HEK293T (cell line): Measurements from ENCODE around the gene TOMM34.

Experiments used
- CTCF ChIA-PET: fragments of 350-600 bp; formaldehyde crosslinking; extraction: SDS; loops from one replicate; lab custom pipeline; 2021; ENCODE audit warnings: antibody characterized with exemption, inconsistent platforms; lab: Yijun Ruan, JAX
- POLR2A ChIA-PET: fragments of 350-600 bp; formaldehyde crosslinking; extraction: SDS; loops from one replicate; lab custom pipeline; 2020; ENCODE audit warnings: antibody characterized with exemption, inconsistent platforms; lab: Yijun Ruan, JAX
- DNase-seq: peaks from one replicate; pipeline ENCODE4 v3.0.0; 2012; ENCODE audit warnings: mixed read lengths; ENCODE audit errors: extremely low spot score
- ARNT ChIP-seq: fragments of 450-650 bp; IDR thresholded peaks from 2 replicates; pipeline ENCODE4 v1.6.1; 2017; ENCODE audit warnings: mild to moderate bottlenecking
- BHLHE40 ChIP-seq: fragments of 450-650 bp; IDR thresholded peaks from 2 replicates; pipeline ENCODE4 v1.6.1; 2016; ENCODE audit warnings: mild to moderate bottlenecking, moderate library complexity, borderline replicate concordance
- CTBP1 ChIP-seq: fragments of 450-650 bp; IDR thresholded peaks from 2 replicates; pipeline ENCODE4 v1.6.1; 2016; ENCODE audit warnings: borderline replicate concordance
- ELF4 ChIP-seq: fragments of 450-650 bp; IDR thresholded peaks from 2 replicates; pipeline ENCODE4 v1.6.1; 2017; ENCODE audit warnings: antibody characterized with exemption
- FOXA1 ChIP-seq: fragments of 450-650 bp; IDR thresholded peaks from 2 replicates; pipeline ENCODE4 v1.6.1; 2016; ENCODE audit warnings: mild to moderate bottlenecking
- FOXK2 ChIP-seq: fragments of 450-650 bp; IDR thresholded peaks from 2 replicates; pipeline ENCODE4 v1.6.1; 2016; ENCODE audit warnings: mild to moderate bottlenecking
- FOXM1 ChIP-seq: fragments of 450-650 bp; IDR thresholded peaks from 2 replicates; pipeline ENCODE4 v1.6.1; 2017; ENCODE audit warnings: mild to moderate bottlenecking, borderline replicate concordance
- HDGF ChIP-seq: fragments of 450-650 bp; IDR thresholded peaks from 2 replicates; pipeline ENCODE4 v1.6.1; 2017; ENCODE audit warnings: antibody characterized with exemption, borderline replicate concordance
- L3MBTL2 ChIP-seq: fragments of 450-650 bp; conservative IDR thresholded peaks from 2 replicates; pipeline ENCODE4 v1.6.1; 2016; ENCODE audit warnings: mild to moderate bottlenecking
- LEF1 ChIP-seq: fragments of 450-650 bp; IDR thresholded peaks from 2 replicates; pipeline ENCODE4 v1.6.1; 2017; ENCODE audit warnings: mild to moderate bottlenecking, borderline replicate concordance
- NFRKB ChIP-seq: fragments of 450-650 bp; IDR thresholded peaks from 2 replicates; pipeline ENCODE4 v1.6.1; 2016; ENCODE audit warnings: mild to moderate bottlenecking, moderate library complexity
- SP1 ChIP-seq: fragments of 450-650 bp; IDR thresholded peaks from 2 replicates; pipeline ENCODE4 v1.6.1; 2017
- SUZ12 ChIP-seq: fragments of 450-650 bp; IDR thresholded peaks from 2 replicates; pipeline ENCODE4 v1.6.1; 2016; ENCODE audit warnings: mild to moderate bottlenecking
- TARDBP ChIP-seq: fragments of 450-650 bp; IDR thresholded peaks from 2 replicates; pipeline ENCODE4 v1.6.1; 2016
- ZNF384 ChIP-seq: fragments of 450-650 bp; IDR thresholded peaks from 2 replicates; pipeline ENCODE4 v1.6.1; 2016
- TF ChIP-seq, protein P1 (sequence below): fragments of 450-650 bp; IDR thresholded peaks from 2 replicates; pipeline ENCODE4 v1.6.1; 2016

Gene TOMM34

DNA sequence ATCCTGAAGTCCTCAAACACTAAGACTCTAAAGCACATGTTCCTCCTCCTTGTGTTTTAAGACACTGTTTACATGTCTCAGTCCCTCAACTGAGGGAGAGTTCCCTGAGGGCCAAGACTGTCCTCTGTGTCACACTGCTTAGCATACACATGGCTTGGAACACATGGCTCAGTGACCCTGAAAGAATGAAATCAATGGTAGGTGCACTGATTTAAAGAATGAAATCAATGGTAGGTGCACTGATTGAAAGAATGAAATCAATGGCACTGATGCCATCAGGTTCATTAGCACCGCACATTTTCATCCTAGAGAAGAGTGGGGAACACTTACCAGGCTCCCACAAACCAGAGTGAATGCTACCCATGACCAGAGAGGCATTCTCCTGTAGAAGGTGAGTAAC, 9.8 kb downstream of the TOMM34 start:
- CTCF ChIA-PET = no interaction called here
- POLR2A ChIA-PET = interaction anchor here (2.8 kb wide), 1 partner anchor 10 kb away, joined by 16 read pairs; the partner anchor contains the start of gene TOMM34
- no peak for TF ChIP-seq SP1
- no peak for TF ChIP-seq BHLHE40
- no peak for TF ChIP-seq FOXK2
- TF ChIP-seq ARNT = no peak
- TF ChIP-seq L3MBTL2 = no peak
- no peak for TF ChIP-seq ELF4
- TF ChIP-seq FOXA1 = no peak
- no peak for TF ChIP-seq CTBP1
- TF ChIP-seq TARDBP = no peak
- TF ChIP-seq, protein P1, sequence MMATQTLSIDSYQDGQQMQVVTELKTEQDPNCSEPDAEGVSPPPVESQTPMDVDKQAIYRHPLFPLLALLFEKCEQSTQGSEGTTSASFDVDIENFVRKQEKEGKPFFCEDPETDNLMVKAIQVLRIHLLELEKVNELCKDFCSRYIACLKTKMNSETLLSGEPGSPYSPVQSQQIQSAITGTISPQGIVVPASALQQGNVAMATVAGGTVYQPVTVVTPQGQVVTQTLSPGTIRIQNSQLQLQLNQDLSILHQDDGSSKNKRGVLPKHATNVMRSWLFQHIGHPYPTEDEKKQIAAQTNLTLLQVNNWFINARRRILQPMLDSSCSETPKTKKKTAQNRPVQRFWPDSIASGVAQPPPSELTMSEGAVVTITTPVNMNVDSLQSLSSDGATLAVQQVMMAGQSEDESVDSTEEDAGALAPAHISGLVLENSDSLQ = no peak
- no peak for TF ChIP-seq ZNF384
- no peak for TF ChIP-seq SUZ12
- no peak for DNase-seq

DNA sequence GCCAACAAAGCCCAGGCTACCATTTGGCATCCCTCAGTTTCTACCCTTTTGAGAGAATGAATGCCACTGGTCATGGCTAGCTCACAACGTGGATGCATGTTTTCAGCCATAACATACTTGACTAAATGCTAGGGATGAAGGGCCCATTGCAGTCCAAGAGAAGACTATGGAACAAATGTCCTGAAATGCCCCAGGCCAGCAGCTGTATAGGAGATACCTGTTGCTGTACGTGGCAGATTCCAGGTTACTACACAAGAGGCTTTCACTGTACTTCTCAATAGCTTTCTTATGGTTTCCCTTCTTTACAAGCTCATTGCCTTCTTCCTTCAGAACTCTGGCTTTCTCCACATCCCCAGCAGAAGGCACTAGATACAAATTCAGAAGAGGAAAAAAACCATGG, 11.7 kb downstream of the TOMM34 start:
- ChIA-PET CTCF (no interaction called here), POLR2A (interaction anchor here (1.0 to 2.9 kb wide), 2 partner anchors 9 to 10 kb away, joined by 3 to 10 read pairs; no protein-coding TSS in a partner anchor)
- DNase-seq = no peak
- TF ChIP-seq FOXK2 (no peak), ZNF384 (no peak), ARNT (no peak), FOXA1 (no peak), LEF1 (no peak), NFRKB (no peak), ELF4 (no peak), L3MBTL2 (no peak), FOXM1 (no peak), HDGF (no peak), TARDBP (no peak), SUZ12 (no peak), CTBP1 (no peak), SP1 (no peak), BHLHE40 (no peak)
- TF ChIP-seq, protein P1 = no peak

DNA sequence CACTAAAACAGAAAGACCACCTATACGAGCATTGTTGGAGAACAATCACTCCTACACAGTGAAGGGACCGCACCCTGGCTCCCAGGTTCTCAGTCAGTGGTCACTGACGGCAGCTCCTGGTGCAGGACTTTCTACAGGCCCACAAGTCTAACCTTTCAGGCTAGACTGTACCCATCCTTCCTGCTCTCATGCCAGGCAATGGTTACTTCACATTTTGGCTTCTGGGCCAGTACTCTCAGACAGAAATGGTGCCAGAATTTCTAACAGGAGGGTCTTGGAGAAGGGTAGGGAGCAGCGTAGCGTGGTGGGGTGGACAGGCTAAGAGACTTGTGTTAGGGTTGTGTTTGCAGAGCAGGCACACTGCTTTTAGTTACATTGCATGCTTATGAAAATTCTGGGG, 12.1 kb downstream of the TOMM34 start:
- ChIA-PET CTCF (no interaction called here), POLR2A (interaction anchor here (1.0 to 2.9 kb wide), 2 partner anchors 8 to 10 kb away, joined by 3 to 10 read pairs; no protein-coding TSS in a partner anchor)
- TF ChIP-seq SP1 (no peak), ZNF384 (no peak), LEF1 (no peak), L3MBTL2 (no peak), TARDBP (no peak), BHLHE40 (no peak), CTBP1 (no peak), SUZ12 (no peak), FOXM1 (no peak)
- TF ChIP-seq, protein P1 = no peak
- DNase-seq = no peak

DNA sequence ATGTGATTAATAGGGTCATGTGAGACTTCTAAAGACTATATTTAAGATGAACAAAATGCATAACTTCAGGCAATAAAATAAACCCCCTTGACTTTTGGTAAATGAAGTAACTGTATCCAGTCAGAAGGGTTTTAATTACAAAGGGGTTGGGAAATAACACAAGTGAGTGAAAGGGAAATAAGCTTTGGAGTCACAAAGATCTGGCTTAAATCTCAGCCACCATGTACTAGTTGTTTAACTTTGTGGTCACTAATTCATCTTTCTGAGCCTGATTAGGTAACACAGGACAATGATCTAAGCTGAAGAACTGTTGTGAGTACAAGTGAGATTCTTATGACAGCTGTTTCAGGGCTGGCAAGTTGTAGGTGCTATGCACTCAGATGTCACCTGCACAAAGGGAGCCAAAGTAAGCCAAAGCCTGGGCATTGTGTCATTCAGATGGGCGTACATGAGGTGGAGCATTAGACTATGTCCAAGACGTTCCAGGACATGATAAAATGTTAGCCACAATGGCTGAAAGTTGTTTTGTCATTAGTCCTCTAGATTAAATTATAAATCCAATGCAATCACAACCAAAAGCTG, 13.8 kb downstream of the TOMM34 start:
- ChIA-PET POLR2A (no interaction called here), CTCF (no interaction called here)
- no peak for DNase-seq
- TF ChIP-seq NFRKB (no peak), FOXK2 (no peak), FOXA1 (no peak), SP1 (no peak), BHLHE40 (no peak), TARDBP (no peak)

DNA sequence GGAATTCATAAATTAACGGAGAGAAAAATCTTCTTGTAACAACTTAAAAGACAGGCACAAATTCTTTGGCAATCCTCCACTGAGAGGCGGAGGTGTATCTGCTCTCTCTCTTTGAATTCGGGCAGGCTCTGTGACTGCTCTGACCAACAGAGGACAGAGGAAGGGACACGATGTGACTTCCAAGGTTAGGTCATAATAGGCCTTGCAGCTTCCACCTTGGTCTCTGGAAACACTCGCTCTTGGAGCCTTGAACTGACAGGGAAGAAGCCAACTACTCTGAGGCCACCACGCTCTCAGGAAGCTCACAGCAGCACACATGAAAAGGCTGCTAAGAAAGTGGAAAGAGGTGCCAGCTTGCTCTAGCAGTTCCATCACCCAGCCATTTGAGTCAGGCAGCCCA, 14.9 kb downstream of the TOMM34 start:
- ChIA-PET CTCF (no interaction called here), POLR2A (no interaction called here)
- TF ChIP-seq CTBP1 = no peak
- no peak for TF ChIP-seq FOXM1
- no peak for TF ChIP-seq NFRKB
- TF ChIP-seq SP1 = no peak
- TF ChIP-seq BHLHE40 = no peak
- no peak for TF ChIP-seq HDGF
- no peak for DNase-seq

DNA sequence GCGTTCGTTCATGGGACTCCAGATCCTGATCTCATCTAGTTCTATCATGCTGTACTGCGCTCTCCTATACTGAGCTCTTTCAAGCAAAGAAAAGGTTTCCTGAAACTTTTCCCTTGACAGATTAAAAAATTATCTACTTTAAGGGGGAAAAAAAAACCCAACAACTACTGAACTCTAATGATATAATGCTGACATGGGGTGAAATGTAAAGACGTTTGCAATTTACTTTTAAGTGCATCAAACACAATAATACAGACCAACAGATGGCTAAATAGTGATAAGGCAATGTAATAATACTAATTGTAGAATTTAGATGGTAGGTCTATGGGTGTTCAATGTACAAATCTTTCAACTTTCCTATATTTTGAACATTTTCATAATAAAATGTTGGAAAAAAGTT, 16.4 kb downstream of the TOMM34 start:
- TF ChIP-seq NFRKB (no peak), FOXA1 (no peak), TARDBP (no peak), ARNT (no peak), LEF1 (no peak), CTBP1 (no peak), FOXM1 (no peak), L3MBTL2 (no peak), HDGF (no peak)
- TF ChIP-seq, protein P1 = no peak
- CTCF ChIA-PET = no interaction called here
- POLR2A ChIA-PET = no interaction called here
- DNase-seq = no peak
